GM19099 (cell line): ENCODE results near the gene AKT2.

Experiments
- POLR2A ChIP-seq: IDR thresholded peaks from 3 replicates; pipeline ENCODE4 v1.6.1; 2011; ENCODE audit warnings: low read depth; ENCODE audit not compliant: insufficient read length; ENCODE audit errors: extremely low read depth

AKT2 gene

GRCh38 chr19:40251991-40252390 lies 33.2 kb downstream of the AKT2 start:
- TF ChIP-seq POLR2A, result no peak

GRCh38 chr19:40251244-40251643 lies 33.9 kb downstream of the AKT2 start:
- no peak for TF ChIP-seq POLR2A

GRCh38 chr19:40249781-40250180 lies 35.4 kb downstream of the AKT2 start:
- TF ChIP-seq POLR2A, result no peak

GRCh38 chr19:40249201-40249600 lies 35.9 kb downstream of the AKT2 start:
- no peak for TF ChIP-seq POLR2A

GRCh38 chr19:40247735-40248262 lies 37.3 kb downstream of the AKT2 start:
- no peak for TF ChIP-seq POLR2A

GRCh38 chr19:40247178-40247577 lies 38.0 kb downstream of the AKT2 start:
- no peak for TF ChIP-seq POLR2A

- no peak for TF ChIP-seq POLR2A
These were observed 38.7 kb downstream of the AKT2 start for GRCh38 chr19:40246292-40247073.

- no peak for TF ChIP-seq POLR2A
These were observed 39.5 kb downstream of the AKT2 start for GRCh38 chr19:40245506-40246128.

GRCh38 chr19:40244579-40245317 lies 40.4 kb downstream of the AKT2 start:
- TF ChIP-seq POLR2A, result no peak

GRCh38 chr19:40243181-40243580 lies 42.0 kb downstream of the AKT2 start:
- TF ChIP-seq POLR2A, result no peak

GRCh38 chr19:40242480-40242879 lies 42.7 kb downstream of the AKT2 start:
- TF ChIP-seq POLR2A, result no peak

GRCh38 chr19:40241809-40242384 lies 43.2 kb downstream of the AKT2 start:
- no peak for TF ChIP-seq POLR2A

- no peak for TF ChIP-seq POLR2A
These were observed 43.9 kb downstream of the AKT2 start for GRCh38 chr19:40241125-40241808.

GRCh38 chr19:40240332-40240731 lies 44.8 kb downstream of the AKT2 start:
- no peak for TF ChIP-seq POLR2A

GRCh38 chr19:40239415-40240226 lies 45.5 kb downstream of the AKT2 start:
- no peak for TF ChIP-seq POLR2A

GRCh38 chr19:40238775-40239174 lies 46.4 kb downstream of the AKT2 start:
- no peak for TF ChIP-seq POLR2A
